GM19463 (cell line): ENCODE data around the gene DOCK2.

Experiments used
- ATAC-seq: cut with Tn5 transposase; IDR thresholded peaks from one replicate; pipeline ENCODE4 v1.9.1; 2021; ENCODE audit warnings: mild to moderate bottlenecking, moderate library complexity; ENCODE audit not compliant: unreplicated experiment

DOCK2 gene

DNA sequence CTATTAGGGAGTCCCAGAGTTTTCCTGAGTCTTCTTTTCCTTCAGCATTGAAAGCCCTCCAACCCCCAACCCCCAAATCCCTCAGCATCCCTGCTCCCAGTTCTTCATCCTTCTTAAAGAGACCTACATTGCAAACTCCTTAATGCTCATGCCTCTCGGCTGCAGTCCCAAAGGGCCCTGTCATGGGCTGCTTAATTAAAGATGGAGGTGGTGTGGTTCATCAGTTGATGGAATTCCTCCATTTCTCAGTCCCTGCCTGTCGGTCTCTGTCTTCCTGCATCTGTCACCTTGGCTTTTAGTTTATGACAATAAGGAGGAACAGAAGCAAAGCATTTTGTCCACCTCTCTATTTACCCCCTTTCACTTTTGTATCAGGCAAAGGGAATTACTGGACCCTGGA lies 470.6 kb downstream of the DOCK2 start:
- ATAC-seq = no peak

DNA sequence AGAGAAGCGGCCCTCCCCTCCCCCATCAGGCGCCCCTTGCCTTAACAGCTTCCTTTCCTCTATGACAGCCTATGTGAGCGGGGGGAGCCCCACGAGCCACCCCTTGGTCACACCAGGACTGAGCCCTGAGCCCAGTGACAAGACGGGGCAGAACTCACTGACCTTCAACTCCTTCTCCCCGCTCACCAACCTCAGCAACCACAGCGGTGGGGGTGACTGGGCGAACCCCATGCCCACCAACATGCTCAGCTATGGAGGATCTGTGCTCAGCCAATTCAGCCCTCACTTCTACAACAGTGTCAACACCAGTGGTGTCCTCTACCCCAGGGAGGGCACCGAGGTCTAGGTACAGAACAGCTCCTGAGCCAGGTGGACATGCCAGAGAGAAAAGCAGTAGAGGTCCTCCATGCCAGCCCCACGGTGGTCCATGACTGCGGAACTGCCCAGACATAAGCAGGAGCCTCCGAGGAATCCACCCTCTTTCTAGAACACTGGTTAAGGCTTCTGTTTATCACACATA lies 471.3 kb downstream of the DOCK2 start:
- ATAC-seq = no peak

DNA sequence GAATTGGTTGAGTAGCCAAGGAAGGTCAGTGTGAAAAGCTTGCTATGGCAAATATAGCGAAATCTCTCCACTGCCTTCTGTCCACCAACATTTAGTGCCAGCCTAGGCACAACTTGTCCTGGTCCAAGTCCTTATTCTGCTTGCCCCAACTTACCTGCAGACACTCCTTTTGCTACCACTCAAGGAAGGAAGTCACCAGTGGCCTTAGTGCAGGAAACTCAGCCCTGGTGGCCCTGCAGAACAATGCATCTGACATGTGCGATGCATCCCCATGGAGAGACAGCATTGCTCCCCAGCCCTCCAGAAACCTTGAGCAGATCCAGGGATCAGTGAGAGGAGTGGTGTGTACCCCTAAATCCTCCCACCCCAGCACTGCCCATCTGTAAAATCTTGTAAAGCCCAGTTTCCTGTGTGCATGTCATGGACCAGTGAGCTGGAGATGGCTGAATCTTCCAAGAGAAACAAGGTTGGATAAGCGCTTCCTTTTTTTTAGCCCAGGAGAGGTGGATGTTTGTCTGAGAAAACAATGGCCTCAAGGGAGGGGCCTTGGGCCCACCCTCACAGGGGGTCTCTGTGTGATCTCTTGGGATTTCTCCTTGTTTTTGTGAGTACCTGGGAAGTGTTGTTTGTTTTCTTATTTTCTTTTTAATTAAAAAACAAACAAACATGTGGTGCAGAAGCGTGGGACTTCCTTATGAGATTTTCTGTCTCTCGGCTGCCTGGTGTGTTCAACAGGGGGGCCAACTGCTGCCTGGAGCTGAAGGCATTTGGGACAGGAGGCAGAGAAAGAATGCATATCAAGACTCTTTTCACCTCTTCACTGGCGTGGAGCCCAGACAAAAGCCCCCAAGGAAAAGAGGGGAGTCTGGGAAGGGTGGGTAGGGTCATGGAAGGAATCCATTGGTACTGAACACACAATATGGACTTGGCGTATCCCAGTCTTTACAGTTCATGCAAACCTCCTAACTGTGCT lies 472.3 kb downstream of the DOCK2 start:
- ATAC-seq = no peak

DNA sequence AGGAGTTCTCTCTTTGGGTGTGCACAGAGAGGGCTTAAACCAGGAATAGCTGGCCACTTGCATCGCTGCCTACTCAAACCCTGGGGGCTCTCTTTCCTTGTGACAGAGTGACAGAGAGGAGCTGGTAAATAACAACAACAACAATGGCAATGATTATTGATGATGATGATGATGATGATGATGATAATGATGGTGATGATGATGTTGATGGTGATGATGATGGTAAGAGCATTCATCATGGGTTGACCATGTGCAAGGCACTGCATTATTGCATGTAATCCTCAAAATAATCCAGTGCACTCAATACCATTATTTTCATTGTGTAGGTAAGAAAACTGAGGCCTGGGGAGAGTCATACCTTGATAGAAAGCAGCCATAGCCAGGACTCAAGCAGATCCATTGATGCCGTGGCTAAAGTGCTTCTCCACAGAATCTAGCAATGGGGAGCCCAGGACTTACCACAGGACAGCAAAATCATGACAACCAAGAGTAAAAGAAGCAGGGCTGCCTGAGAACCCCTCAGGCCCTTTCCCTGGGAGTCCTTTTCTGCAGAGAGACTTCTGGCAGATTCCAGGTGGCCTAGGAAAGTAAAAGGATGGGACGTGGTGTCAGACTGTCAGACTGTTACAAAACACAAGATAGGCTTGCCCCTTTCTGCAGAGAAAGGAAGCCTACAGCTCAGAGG lies 473.5 kb downstream of the DOCK2 start:
- ATAC-seq = no peak

DNA sequence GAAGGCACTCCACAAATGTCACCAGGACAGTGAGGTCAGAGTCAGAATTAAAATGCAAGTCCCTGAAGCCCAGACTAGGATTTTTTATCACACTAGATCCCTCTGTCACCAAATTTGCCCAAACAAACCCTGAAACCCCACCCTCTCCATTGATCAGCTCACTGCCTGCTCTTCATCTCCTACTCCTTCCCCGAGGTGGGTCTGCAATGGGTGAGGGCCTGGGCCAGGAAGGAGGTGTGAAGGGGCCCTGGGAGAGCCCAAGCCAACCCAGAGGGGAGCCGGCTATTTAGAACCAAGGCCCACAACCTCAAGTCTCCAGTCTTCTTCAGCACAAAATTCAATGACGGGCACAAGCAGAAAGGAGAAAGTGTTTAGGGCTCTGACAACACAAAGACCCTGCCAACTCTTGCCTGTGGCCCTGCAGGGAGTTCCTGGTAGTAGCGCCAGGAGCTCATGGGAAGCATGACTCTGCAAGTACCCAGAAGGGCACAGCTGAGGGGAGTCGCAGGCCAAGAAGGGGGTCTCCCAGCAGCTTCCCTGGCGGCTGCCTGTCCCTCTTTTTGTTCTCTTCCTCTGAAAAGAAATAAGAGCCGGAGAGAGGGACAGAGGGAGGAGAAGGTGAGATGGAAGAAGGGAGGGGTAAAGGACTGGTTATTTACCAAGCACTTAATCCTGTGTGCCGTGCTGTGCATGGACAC lies 474.2 kb downstream of the DOCK2 start:
- no peak for ATAC-seq

DNA sequence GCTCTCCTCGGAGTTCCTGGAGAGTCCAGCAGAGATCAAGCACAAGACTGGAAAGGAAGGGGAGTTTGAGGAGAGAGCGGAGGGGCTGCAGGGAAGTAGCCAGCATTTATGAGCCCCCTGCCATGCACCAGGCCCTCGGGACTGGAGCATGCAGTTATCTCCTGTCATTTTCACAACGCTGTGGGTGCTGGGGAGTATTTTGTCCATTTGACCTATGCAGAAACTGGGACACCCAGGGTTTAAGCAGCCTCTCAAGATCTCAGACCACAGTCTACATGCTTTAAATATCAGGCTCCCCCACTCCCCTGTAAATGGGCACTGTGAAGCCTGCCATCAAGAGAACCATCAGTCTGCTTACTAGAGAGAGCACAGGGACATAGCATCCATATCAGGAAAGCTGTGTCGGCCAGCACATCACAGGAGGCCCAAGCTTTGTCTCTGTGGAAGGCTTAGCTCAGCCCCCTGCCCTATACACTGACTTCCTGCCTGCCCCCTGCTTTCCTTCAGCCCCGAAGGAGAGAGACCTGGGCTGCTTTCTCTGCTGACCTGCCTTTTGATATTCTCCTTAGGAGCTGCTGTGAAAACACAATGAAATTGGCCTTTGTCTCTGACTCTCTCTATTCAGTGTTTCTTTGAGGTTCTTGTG lies 475.9 kb downstream of the DOCK2 start:
- ATAC-seq = no peak

DNA sequence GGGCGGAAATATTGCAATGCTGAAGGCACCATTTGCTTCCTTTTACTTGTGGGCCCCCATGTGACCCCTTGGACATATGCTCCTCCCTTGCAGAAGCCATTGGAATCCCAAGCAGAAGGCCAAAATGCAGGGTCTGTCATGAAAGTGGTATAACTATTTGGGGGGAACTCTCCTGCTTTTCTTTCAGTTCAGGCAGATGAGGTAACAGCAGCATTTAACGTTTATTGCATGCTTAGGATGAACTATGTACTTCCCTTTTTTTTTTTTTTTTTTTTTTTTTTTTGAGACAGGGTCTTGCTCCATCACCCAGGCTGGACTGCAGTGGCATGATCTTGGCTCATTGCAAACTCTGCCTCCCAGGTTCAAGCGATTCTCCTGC lies 476.4 kb downstream of the DOCK2 start:
- ATAC-seq = no peak

DNA sequence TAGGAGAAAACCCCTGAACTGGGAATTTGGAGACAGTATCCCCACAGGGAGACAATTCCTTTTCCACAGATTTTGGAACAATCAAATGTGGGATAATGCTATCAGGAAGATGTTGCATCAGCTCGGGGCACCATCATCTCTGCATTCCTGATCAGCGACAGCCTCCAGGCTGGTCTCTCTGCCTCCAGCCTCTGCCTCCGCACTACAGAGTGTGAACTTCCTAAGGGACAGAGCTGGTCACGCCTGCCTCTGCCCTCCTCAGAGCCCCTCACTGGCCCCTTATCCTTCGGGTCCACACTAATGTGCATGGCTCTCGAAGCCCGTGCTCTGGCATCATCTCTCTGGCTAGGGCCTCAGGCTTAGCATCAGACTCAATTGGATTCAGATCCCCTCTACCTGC lies 477.2 kb downstream of the DOCK2 start:
- ATAC-seq = no peak

DNA sequence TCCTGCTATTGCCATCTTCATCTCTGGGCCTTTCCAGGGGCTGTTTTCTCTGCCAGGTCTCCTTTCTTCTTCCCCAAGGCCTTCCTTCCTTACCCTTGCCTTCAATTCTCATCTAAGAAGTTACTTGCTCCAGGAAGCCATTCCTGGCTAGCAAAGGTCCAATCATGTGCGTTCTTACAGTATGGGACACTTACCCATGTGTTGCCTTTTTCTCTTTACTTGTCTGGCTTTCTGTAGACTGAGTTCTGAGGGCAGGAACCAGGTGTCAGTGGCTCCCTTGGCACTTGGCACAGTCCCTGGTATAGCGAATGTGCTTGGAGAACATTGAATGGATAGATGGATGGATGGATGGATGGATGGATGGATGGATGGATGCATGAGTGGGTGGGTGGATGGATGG lies 478.9 kb downstream of the DOCK2 start:
- no peak for ATAC-seq

DNA sequence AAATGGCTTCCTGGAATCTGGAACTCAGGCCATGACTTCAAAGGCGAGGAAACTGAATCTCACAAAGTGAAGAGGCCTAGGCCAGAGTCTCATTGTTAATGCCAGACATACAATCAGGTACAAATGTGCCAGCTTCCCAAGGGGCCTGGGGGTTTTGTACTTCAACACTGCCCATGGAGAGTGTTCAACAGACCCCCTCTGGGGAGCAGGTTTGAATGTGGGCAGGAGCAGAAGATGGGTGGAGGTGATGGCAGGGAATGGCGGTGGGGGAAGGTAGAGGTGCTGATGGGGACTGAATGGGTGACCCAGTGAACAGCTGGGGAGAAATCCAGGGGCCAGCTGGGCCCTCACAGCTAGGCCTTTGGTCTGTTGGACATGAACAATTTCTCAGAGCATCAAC lies 480.7 kb downstream of the DOCK2 start:
- no peak for ATAC-seq

DNA sequence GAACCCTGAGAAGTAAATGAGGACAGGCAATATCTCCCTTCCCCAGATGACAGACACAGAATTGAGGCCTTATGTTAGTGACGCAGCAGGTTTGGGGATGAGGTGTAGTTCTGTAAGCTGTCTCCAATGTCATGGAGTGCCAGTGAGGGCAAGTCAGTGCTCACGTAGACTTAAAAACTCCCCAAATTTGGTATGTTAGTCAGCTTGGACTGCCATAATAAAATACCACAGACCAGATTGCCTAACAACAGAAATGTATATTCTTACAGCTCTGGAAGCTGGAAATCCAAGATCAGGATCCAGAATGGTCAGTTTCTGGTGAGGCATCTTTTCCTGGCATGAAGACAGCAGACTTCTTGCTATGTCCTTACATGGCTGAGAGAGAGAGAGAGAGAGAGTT lies 483.5 kb downstream of the DOCK2 start:
- no peak for ATAC-seq

DNA sequence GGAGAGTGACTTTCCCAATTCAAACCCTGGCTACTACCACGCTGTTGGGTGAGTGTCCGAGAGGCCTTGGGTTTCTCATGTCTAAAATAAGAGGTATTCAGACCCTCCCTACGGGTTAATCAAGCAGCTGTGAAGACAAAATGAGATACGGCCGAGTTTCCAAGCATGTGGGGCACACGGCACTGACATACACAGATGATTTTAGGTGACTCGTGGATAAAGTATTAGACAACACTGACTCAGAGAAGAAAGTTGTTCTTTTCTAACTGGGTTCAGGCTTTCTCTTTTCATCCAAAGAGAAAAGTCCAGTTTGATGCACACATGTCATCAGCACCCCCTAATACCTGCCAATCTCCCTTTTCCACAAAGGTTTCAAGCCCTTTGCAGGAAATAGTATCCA lies 484.2 kb downstream of the DOCK2 start:
- ATAC-seq = no peak

DNA sequence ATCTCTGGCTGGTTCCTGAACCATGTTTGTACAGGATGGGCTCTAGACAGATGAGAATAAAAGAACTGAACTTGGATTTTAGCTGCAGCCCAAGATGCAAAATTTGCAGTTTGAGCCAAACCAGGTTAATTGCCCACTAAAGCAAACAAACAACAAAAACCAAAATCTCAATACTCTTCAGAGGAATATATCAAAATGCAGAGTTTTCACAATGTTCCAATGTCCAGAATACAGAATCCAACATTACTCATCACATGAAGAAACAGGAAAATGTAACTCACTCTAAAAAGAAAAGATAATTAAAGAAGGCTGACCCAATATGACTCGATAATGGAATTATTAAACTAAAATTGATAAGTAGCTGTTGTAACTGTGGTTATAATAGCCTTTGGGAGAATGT lies 489.0 kb downstream of the DOCK2 start:
- no peak for ATAC-seq

DNA sequence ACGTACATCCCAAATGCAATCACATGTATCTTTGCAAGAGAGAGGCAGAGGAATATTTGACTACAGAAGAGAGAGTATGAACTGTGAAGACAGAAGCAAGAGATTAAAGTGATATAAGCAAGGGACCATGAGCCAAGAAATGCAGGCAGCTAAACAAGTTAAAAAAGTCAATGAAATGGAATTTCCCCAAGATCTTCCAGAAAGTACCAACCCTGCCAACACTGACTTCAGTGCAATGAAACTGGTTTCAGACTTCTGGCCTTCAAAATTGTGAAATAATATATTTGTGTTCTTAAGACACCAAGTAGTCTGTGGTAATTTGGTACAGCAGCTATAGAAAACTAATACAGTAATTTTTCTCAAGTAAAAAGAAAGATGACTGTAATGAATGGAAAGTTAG lies 489.6 kb downstream of the DOCK2 start:
- ATAC-seq = no peak

DNA sequence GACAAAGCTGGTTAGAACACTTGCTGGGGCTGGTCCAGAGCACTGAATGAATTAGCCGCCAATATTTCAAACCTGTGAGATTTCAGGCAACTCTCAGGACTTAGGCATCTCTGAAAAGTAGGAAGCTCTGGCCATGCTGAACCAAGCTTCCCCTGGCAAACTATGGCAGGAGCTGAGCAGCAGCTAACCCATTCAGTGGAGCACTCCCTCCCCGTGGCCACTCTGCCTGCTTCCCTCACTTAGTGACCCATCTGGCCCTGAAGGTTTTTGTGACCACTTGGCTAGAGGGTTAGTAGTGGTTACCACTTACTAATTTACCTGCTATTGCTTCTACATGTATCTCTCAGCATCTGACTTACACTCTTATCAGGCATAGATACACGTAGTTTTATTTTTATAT lies 494.2 kb downstream of the DOCK2 start:
- ATAC-seq = no peak

DNA sequence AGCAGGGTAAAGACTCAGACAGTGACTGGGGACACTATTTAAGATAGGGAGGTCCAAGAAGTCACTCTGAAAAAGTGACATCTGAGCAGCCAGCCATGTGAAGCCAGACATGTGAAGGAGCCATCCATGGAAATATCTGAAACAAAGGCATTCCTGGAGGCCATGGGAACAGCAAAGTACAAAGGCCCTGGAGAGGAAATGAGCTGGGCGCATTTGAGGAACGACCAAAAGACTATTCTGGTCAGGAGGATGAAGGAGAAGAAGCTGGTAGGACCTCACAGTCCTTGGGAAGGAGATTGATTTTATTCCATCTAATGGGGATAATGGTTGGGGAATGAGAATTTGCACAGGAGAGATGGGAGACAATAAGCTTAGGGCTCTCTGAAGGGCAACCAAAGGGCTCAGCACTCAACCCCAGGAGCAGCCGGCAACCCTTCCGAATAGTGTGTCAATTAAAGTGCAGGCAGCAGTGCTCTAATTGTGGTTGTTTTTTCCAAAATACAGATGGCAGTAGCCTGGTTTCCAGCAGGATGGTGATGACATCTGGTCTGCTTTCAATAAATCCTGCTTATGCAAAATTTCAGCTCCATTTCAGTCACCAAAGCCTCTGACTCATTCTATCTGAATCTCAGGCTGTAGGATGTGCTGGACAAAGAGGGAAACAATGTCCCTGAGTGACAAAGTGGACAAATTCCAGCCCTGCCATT lies 495.3 kb downstream of the DOCK2 start:
- no peak for ATAC-seq
